ENCODE results near the gene KCNS3.

The KCNS3 gene

GRCh38 chr2:17892770-17893534 lies 14.5 kb downstream of the KCNS3 start:
- H3K4me1 ChIP-seq (ENCODE audit: control insufficient read depth, insufficient read depth, low read length), result no peaks in the 10 kb centered on the region
- H3K36me3 ChIP-seq (ENCODE audit: control insufficient read depth, insufficient read depth, low read length), result no peaks in the 10 kb centered on the region
- no peak overlapping the region for H3K4me3 ChIP-seq (ENCODE audit: low read length)
- no peak overlapping the region for H3K9ac ChIP-seq (ENCODE audit: low read length)
- H3K27me3 ChIP-seq (ENCODE audit: control insufficient read depth, insufficient read depth, low read length), result no peaks in the 10 kb centered on the region
- no peak overlapping the region for H3K27ac ChIP-seq (ENCODE audit: low read depth, low read length)

GRCh38 chr2:17894005-17894404 lies 15.5 kb downstream of the KCNS3 start:
- no peaks in the 10 kb centered on the region for H3K4me1 ChIP-seq (ENCODE audit: control insufficient read depth, insufficient read depth, low read length)
- no peak overlapping the region for H3K9ac ChIP-seq (ENCODE audit: low read length)
- no peak overlapping the region for H3K4me3 ChIP-seq (ENCODE audit: low read length)
- H3K36me3 ChIP-seq (ENCODE audit: control insufficient read depth, insufficient read depth, low read length), result no peaks in the 10 kb centered on the region
- H3K27me3 ChIP-seq (ENCODE audit: control insufficient read depth, insufficient read depth, low read length), result no peaks in the 10 kb centered on the region
- no peak overlapping the region for H3K27ac ChIP-seq (ENCODE audit: low read depth, low read length)

- H3K9ac ChIP-seq (ENCODE audit: low read length), result no peak overlapping the region
- no peaks in the 10 kb centered on the region for H3K4me1 ChIP-seq (ENCODE audit: control insufficient read depth, insufficient read depth, low read length)
- no peaks in the 10 kb centered on the region for H3K27me3 ChIP-seq (ENCODE audit: control insufficient read depth, insufficient read depth, low read length)
- H3K27ac ChIP-seq (ENCODE audit: low read depth, low read length), result no peak overlapping the region
- H3K4me3 ChIP-seq (ENCODE audit: low read length), result no peak overlapping the region
- no peaks in the 10 kb centered on the region for H3K36me3 ChIP-seq (ENCODE audit: control insufficient read depth, insufficient read depth, low read length)
These were observed 16.1 kb downstream of the KCNS3 start for GRCh38 chr2:17894556-17894955.

- Histone ChIP-seq H3K9ac (ENCODE audit: low read length) (no peak overlapping the region), H3K36me3 (ENCODE audit: control insufficient read depth, insufficient read depth, low read length) (no peaks in the 10 kb centered on the region), H3K27ac (ENCODE audit: low read depth, low read length) (no peak overlapping the region), H3K4me1 (ENCODE audit: control insufficient read depth, insufficient read depth, low read length) (no peaks in the 10 kb centered on the region), H3K27me3 (ENCODE audit: control insufficient read depth, insufficient read depth, low read length) (no peaks in the 10 kb centered on the region), H3K4me3 (ENCODE audit: low read length) (no peak overlapping the region)
These were observed 21.4 kb downstream of the KCNS3 start for GRCh38 chr2:17899871-17900270.

GRCh38 chr2:17901246-17901645 lies 22.8 kb downstream of the KCNS3 start:
- H3K27ac ChIP-seq (ENCODE audit: low read depth, low read length), result no peak overlapping the region
- H3K27me3 ChIP-seq (ENCODE audit: control insufficient read depth, insufficient read depth, low read length), result no peaks in the 10 kb centered on the region
- no peak overlapping the region for H3K9ac ChIP-seq (ENCODE audit: low read length)
- no peaks in the 10 kb centered on the region for H3K4me1 ChIP-seq (ENCODE audit: control insufficient read depth, insufficient read depth, low read length)
- no peaks in the 10 kb centered on the region for H3K36me3 ChIP-seq (ENCODE audit: control insufficient read depth, insufficient read depth, low read length)
- H3K4me3 ChIP-seq (ENCODE audit: low read length), result no peak overlapping the region

GRCh38 chr2:17910980-17911379 lies 32.5 kb downstream of the KCNS3 start:
- H3K9ac ChIP-seq (ENCODE audit: low read length), result no peak overlapping the region
- no peaks in the 10 kb centered on the region for H3K27me3 ChIP-seq (ENCODE audit: control insufficient read depth, insufficient read depth, low read length)
- H3K4me1 ChIP-seq (ENCODE audit: control insufficient read depth, insufficient read depth, low read length), result no peaks in the 10 kb centered on the region
- H3K27ac ChIP-seq (ENCODE audit: low read depth, low read length), result no peak overlapping the region
- no peak overlapping the region for H3K4me3 ChIP-seq (ENCODE audit: low read length)
- H3K36me3 ChIP-seq (ENCODE audit: control insufficient read depth, insufficient read depth, low read length), result no peaks in the 10 kb centered on the region

- Histone ChIP-seq H3K27ac (ENCODE audit: low read depth, low read length) (no peak overlapping the region), H3K36me3 (ENCODE audit: control insufficient read depth, insufficient read depth, low read length) (no peaks in the 10 kb centered on the region), H3K4me3 (ENCODE audit: low read length) (no peak overlapping the region), H3K27me3 (ENCODE audit: control insufficient read depth, insufficient read depth, low read length) (no peaks in the 10 kb centered on the region), H3K4me1 (ENCODE audit: control insufficient read depth, insufficient read depth, low read length) (no peaks in the 10 kb centered on the region), H3K9ac (ENCODE audit: low read length) (no peak overlapping the region)
These were observed 33.2 kb downstream of the KCNS3 start for GRCh38 chr2:17911491-17912260.

- Histone ChIP-seq H3K27ac (ENCODE audit: low read depth, low read length) (no peak overlapping the region), H3K36me3 (ENCODE audit: control insufficient read depth, insufficient read depth, low read length) (no peaks in the 10 kb centered on the region), H3K9ac (ENCODE audit: low read length) (no peak overlapping the region), H3K4me3 (ENCODE audit: low read length) (no peak overlapping the region), H3K4me1 (ENCODE audit: control insufficient read depth, insufficient read depth, low read length) (no peaks in the 10 kb centered on the region), H3K27me3 (ENCODE audit: control insufficient read depth, insufficient read depth, low read length) (no peaks in the 10 kb centered on the region)
These were observed 33.8 kb downstream of the KCNS3 start for GRCh38 chr2:17912266-17912691.

GRCh38 chr2:17915099-17915498 lies 36.6 kb downstream of the KCNS3 start:
- Histone ChIP-seq H3K27me3 (ENCODE audit: control insufficient read depth, insufficient read depth, low read length) (no peaks in the 10 kb centered on the region), H3K9ac (ENCODE audit: low read length) (no peak overlapping the region), H3K4me3 (ENCODE audit: low read length) (no peak overlapping the region), H3K4me1 (ENCODE audit: control insufficient read depth, insufficient read depth, low read length) (no peaks in the 10 kb centered on the region), H3K27ac (ENCODE audit: low read depth, low read length) (no peak overlapping the region), H3K36me3 (ENCODE audit: control insufficient read depth, insufficient read depth, low read length) (no peaks in the 10 kb centered on the region)

- Histone ChIP-seq H3K4me1 (ENCODE audit: control insufficient read depth, insufficient read depth, low read length) (no peaks in the 10 kb centered on the region), H3K4me3 (ENCODE audit: low read length) (no peak overlapping the region), H3K9ac (ENCODE audit: low read length) (no peak overlapping the region), H3K27me3 (ENCODE audit: control insufficient read depth, insufficient read depth, low read length) (no peaks in the 10 kb centered on the region), H3K27ac (ENCODE audit: low read depth, low read length) (no peak overlapping the region), H3K36me3 (ENCODE audit: control insufficient read depth, insufficient read depth, low read length) (no peaks in the 10 kb centered on the region)
These were observed 37.5 kb downstream of the KCNS3 start for GRCh38 chr2:17915811-17916518.

- no peak overlapping the region for H3K27ac ChIP-seq (ENCODE audit: low read depth, low read length)
- no peak overlapping the region for H3K4me3 ChIP-seq (ENCODE audit: low read length)
- no peaks in the 10 kb centered on the region for H3K27me3 ChIP-seq (ENCODE audit: control insufficient read depth, insufficient read depth, low read length)
- H3K36me3 ChIP-seq (ENCODE audit: control insufficient read depth, insufficient read depth, low read length), result no peaks in the 10 kb centered on the region
- no peaks in the 10 kb centered on the region for H3K4me1 ChIP-seq (ENCODE audit: control insufficient read depth, insufficient read depth, low read length)
- H3K9ac ChIP-seq (ENCODE audit: low read length), result no peak overlapping the region
These were observed 38.1 kb downstream of the KCNS3 start for GRCh38 chr2:17916584-17916983.

GRCh38 chr2:17918789-17919188 lies 40.3 kb downstream of the KCNS3 start:
- Histone ChIP-seq H3K4me3 (ENCODE audit: low read length) (no peak overlapping the region), H3K9ac (ENCODE audit: low read length) (no peak overlapping the region), H3K4me1 (ENCODE audit: control insufficient read depth, insufficient read depth, low read length) (no peaks in the 10 kb centered on the region), H3K36me3 (ENCODE audit: control insufficient read depth, insufficient read depth, low read length) (no peaks in the 10 kb centered on the region), H3K27me3 (ENCODE audit: control insufficient read depth, insufficient read depth, low read length) (no peaks in the 10 kb centered on the region), H3K27ac (ENCODE audit: low read depth, low read length) (no peak overlapping the region)

All from rectal smooth muscle tissue (tissue), 1 donor.